Gastroesophageal sphincter (tissue), 4 donors: Measurements from ENCODE around the gene GINS3. TPM values are rescaled to one million over a fixed set of nuclear protein-coding genes. Genes with fewer than 3 reads are reported as not detected.

Source experiments
- ATAC-seq: fragments of 150-250 bp; one replicate; pipeline ENCODE4 v1.9.1; 2016; ENCODE audit warnings: mild to moderate bottlenecking, moderate library complexity
- H3K27ac ChIP-seq, 4 donors: fragments of 200-600 bp; sonication (generic) in 3 of 4; 1 replicate in 3 of 4; 2 replicates in 1 of 4; pipeline ENCODE4 v1.5.1; 2016 to 2019
- H3K27me3 ChIP-seq: fragments of 200-600 bp; sonication (generic); one replicate; pipeline ENCODE4 v1.5.1; 2019
- H3K36me3 ChIP-seq, 2 donors: fragments of 200-600 bp; sonication (generic); one replicate each; pipeline ENCODE4 v1.5.1; 2019; ENCODE audit warnings: control low read depth in 1 of 2
- H3K4me1 ChIP-seq, 3 donors: fragments of 200-600 bp; sonication (generic); 1 replicate in 2 of 3; 2 replicates in 1 of 3; pipeline ENCODE4 v1.5.1; 2016 to 2019; ENCODE audit warnings: control low read depth in 2 of 3
- H3K4me3 ChIP-seq, 2 donors: fragments of 200-600 bp; sonication (generic); one replicate each; pipeline ENCODE4 v1.5.1; 2019; ENCODE audit warnings: mild to moderate bottlenecking in 1 of 2, moderate library complexity in 1 of 2
- H3K9me3 ChIP-seq, 3 donors: fragments of 200-600 bp; sonication (generic); one replicate each; pipeline ENCODE4 v1.5.1; 2017 to 2019; ENCODE audit warnings: control low read depth in 2 of 3
- CTCF ChIP-seq, 4 experiments: fragments of 200-600 bp in 2 of 4; fragments of 450-650 bp in 2 of 4; sonication (generic) in 1 of 4; IDR thresholded peaks; one replicate each; pipeline ENCODE4 v1.5.1; 2017 to 2019; ENCODE audit warnings: antibody characterized with exemption in 4 of 4, mild to moderate bottlenecking in 2 of 4, moderate library complexity in 2 of 4
- EP300 ChIP-seq: sonication (generic); formaldehyde crosslinking; IDR thresholded peaks from one replicate; pipeline ENCODE4 v1.6.1; 2017; ENCODE audit warnings: antibody characterized with exemption, mild to moderate bottlenecking
- POLR2A ChIP-seq, 2 donors: fragments of 450-650 bp; IDR thresholded peaks; one replicate each; pipeline ENCODE4 v1.6.1; 2017; ENCODE audit warnings: antibody characterized with exemption in 2 of 2, mild to moderate bottlenecking in 2 of 2, moderate library complexity in 1 of 2
- POLR2AphosphoS5 ChIP-seq: sonication (generic); formaldehyde crosslinking; IDR thresholded peaks from one replicate; pipeline ENCODE4 v1.6.1; 2017; ENCODE audit warnings: antibody characterized with exemption
- WGBS, 2 donors: methylation state at CpG; one replicate each; pipeline ENCODE4 v1.1.5; 2018; ENCODE audit warnings: low coverage in 1 of 2; 5-methylcytosine and 5-hydroxymethylcytosine counted together
- total RNA-seq, 4 donors: library from RNA; depleted of rRNA; stranded (reverse); fragments of >200 nt; gene quantifications; one replicate each; pipeline ENCODE4 v1.1.0, GENCODE V29; 2016

GINS3 gene
- total RNA-seq, 4 donors from 2014 or later: 1.7 to 2.8 (median 2.4) TPM

- Histone ChIP-seq H3K36me3 (no peaks in the 10 kb centered on the region), H3K27ac (no peak overlapping the region), H3K9me3 (no peaks in the 10 kb centered on the region), H3K27me3 (peaks cover 30% of the 10 kb centered on the region), H3K4me1 (no peaks in the 10 kb centered on the region), H3K4me3 (no peak overlapping the region)
- no peak for ATAC-seq
- TF ChIP-seq POLR2AphosphoS5 (no peak), CTCF (IDR thresholded peaks at IDR 0.05) (no peak), EP300 (no peak), POLR2A (IDR thresholded peaks at IDR 0.05) (no peak)
- 83% methylated on average over 3 to 5 of the region's 8 CpGs for WGBS, 2 donors
Observed at GRCh38 chr16:58425245-58425644, 33.0 kb downstream of the GINS3 start.

- H3K4me1 ChIP-seq: no peaks in the 10 kb centered on the region
- WGBS, 2 donors: 57 to 80% methylated on average over 6 to 7 of the region's 10 CpGs
- no peak overlapping the region for H3K4me3 ChIP-seq
- ATAC-seq: peak; percentile 10
- TF ChIP-seq CTCF (IDR thresholded peaks at IDR 0.05) (no peak), EP300 (no peak), POLR2A (IDR thresholded peaks at IDR 0.05) (no peak), POLR2AphosphoS5 (no peak)
- H3K36me3 ChIP-seq: no peaks in the 10 kb centered on the region
- H3K27ac ChIP-seq: no peak overlapping the region
- no peaks in the 10 kb centered on the region for H3K9me3 ChIP-seq
- H3K27me3 ChIP-seq: peaks cover 23% of the 10 kb centered on the region
Observed at GRCh38 chr16:58425756-58426494, 33.7 kb downstream of the GINS3 start.

GRCh38 chr16:58426966-58427365 is 34.7 kb downstream of the GINS3 start:
- no peak for ATAC-seq
- H3K27me3 ChIP-seq: peaks cover 24% of the 10 kb centered on the region
- TF ChIP-seq POLR2A (IDR thresholded peaks at IDR 0.05): no peak
- TF ChIP-seq CTCF (IDR thresholded peaks at IDR 0.05): no peak
- no peak for TF ChIP-seq POLR2AphosphoS5
- no peak for TF ChIP-seq EP300
- no peaks in the 10 kb centered on the region for H3K4me1 ChIP-seq
- H3K36me3 ChIP-seq: no peaks in the 10 kb centered on the region
- 51 to 68% methylated on average over 2 of the region's 2 CpGs for WGBS, 2 donors
- no peak overlapping the region for H3K27ac ChIP-seq
- no peak overlapping the region for H3K4me3 ChIP-seq
- H3K9me3 ChIP-seq: no peaks in the 10 kb centered on the region

GRCh38 chr16:58428621-58429542 is 36.6 kb downstream of the GINS3 start:
- H3K4me1 ChIP-seq: no peaks in the 10 kb centered on the region
- no peaks in the 10 kb centered on the region for H3K36me3 ChIP-seq
- H3K27ac ChIP-seq: no peak overlapping the region
- TF ChIP-seq EP300 (no peak), POLR2A (IDR thresholded peaks at IDR 0.05) (no peak), CTCF (IDR thresholded peaks at IDR 0.05) (no peak), POLR2AphosphoS5 (no peak)
- 67 to 75% methylated on average over 8 to 11 of the region's 11 CpGs for WGBS, 2 donors
- H3K4me3 ChIP-seq: no peak overlapping the region
- ATAC-seq: no peak
- no peaks in the 10 kb centered on the region for H3K9me3 ChIP-seq
- H3K27me3 ChIP-seq: peaks cover 25% of the 10 kb centered on the region
